ENCODE data around the gene GBP4.

The GBP4 gene

DNA sequence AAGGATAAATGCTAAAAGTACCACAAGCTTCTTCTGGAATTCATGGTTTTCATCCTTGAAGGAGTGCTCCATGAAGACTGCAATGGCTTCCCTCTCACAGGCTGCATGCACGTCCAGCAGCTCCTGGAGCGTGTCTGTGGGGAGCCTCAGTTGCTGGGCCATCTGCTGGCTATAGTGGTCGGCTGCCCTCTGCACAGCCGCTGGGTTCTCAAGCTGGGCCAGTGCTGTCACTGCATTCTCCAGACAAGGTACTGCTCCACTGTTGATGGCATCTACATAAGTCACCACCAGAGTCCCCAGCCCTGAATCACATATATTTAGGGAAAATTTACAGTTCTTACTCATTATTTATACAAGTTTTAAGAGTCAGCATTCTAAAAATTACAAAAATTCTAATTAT, 8.7 kb downstream of the GBP4 start:
- TF ChIP-seq, protein P1, sequence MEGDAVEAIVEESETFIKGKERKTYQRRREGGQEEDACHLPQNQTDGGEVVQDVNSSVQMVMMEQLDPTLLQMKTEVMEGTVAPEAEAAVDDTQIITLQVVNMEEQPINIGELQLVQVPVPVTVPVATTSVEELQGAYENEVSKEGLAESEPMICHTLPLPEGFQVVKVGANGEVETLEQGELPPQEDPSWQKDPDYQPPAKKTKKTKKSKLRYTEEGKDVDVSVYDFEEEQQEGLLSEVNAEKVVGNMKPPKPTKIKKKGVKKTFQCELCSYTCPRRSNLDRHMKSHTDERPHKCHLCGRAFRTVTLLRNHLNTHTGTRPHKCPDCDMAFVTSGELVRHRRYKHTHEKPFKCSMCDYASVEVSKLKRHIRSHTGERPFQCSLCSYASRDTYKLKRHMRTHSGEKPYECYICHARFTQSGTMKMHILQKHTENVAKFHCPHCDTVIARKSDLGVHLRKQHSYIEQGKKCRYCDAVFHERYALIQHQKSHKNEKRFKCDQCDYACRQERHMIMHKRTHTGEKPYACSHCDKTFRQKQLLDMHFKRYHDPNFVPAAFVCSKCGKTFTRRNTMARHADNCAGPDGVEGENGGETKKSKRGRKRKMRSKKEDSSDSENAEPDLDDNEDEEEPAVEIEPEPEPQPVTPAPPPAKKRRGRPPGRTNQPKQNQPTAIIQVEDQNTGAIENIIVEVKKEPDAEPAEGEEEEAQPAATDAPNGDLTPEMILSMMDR (conservative IDR thresholded peaks at IDR 0.05; ENCODE audit: low read depth, low read length), result no peak
- DNase-seq (ENCODE audit: low read depth), result no peak
- no peak overlapping the region for H3K4me3 ChIP-seq (ENCODE audit: low read length)

DNA sequence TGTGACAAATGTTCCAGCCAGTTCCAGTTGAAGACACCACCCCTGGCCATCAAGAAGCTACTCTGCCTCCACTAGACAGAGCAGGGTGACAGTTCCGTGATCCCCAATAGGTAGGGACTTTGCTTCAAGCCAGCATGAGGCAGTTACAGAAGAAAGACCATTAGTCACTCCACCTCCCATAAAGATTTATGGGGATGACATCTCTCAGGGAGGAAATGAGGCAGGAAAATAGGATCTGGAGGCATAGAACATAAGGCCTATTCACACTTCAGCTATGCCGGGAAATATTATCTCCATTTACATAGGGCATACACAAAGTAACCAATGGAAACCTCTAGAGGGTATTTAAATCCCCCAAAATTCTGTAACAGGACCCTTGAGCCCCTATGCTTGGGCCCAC, 19.4 kb downstream of the GBP4 start:
- TF ChIP-seq, protein P1 (conservative IDR thresholded peaks at IDR 0.05; ENCODE audit: low read depth, low read length), result no peak
- DNase-seq (ENCODE audit: low read depth), result no peak
- H3K4me3 ChIP-seq (ENCODE audit: low read length), result no peak overlapping the region

DNA sequence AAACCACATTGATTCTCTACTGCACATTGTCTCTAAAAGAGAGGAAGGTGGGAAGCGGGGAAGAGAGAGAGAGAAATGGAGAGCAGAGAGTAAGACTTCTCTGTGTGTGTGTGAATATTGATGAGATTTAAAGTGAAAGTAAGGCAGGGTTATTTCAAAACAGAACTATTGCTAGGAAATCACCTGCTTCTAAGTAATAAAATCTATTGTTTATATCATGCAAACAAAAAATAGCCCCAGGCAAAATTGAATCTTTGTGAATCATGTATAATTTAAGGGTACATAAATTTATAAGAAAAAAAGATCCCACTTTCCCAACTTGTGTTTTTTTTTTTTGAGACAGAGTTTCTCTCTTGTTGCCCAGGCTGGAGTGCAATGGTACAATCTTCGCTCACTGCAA, 21.8 kb downstream of the GBP4 start:
- no peak for DNase-seq (ENCODE audit: low read depth)
- TF ChIP-seq, protein P1 (conservative IDR thresholded peaks at IDR 0.05; ENCODE audit: low read depth, low read length), result no peak

DNA sequence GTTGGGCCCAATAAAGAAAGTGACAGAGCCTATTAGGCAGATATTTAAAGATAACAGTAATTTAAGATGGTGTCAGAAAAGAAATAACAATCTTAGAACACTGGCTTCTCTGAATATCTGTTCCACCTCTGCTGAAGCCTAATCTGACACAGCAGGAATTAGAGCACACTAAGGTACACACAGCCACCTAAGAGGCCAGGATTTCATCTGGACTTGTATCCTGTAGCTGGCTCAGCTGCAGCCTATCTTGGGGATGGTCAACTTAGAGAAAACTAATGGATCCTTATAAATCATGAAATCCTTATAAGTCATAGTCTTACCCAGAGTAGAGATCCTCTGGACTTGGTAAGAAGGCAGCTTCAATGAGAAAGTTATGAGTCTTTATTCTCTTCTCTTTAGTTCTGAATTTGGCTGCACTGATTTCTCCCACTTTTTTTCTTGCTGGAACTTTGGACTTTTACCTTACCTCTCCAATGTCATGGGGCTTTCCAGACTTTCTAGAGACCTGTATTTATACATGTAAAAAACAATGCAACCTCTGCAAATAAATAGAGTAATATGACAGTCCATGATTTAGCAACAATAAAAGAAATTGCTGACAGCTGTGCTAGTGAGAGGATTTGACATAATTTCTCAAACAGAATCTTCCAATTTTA, 23.0 kb downstream of the GBP4 start, which contains the start of gene GBP7:
Gene GBP7, minus strand, starts transcription at position 403 of the 656 bp plus-strand sequence. CDS start 4,068 bp downstream, outside the sequence.
- no peak for DNase-seq (ENCODE audit: low read depth)
- no peak within 1 kb of the TSS for H3K4me3 ChIP-seq (ENCODE audit: low read length)
- TF ChIP-seq, protein P1 (conservative IDR thresholded peaks at IDR 0.05; ENCODE audit: low read depth, low read length), result no peak

More for the DNA sequence above, 21.8 kb downstream of the GBP4 start:
- no peak overlapping the region for H3K4me3 ChIP-seq (ENCODE audit: low read length)

DNA sequence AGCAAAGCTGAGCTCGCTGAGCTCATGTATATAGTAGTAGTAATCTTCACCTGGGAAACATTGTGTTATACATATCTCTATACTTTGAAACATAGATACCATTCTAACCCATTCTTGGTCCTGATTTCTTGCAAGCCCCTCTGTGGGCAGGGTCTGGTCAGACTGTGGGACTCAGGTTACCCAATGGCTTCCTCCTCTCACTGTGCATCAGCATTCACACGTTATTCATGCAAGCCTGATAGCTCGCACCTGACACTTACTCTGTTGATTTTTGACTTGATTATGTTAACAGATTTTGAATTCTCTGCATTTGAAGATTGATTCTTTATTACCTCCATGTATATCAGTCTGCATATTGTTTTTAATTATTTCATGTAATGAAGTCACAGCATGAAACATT, 24.3 kb downstream of the GBP4 start:
- TF ChIP-seq, protein P1 (conservative IDR thresholded peaks at IDR 0.05; ENCODE audit: low read depth, low read length), result no peak
- no peak overlapping the region for H3K4me3 ChIP-seq (ENCODE audit: low read length)
- no peak for DNase-seq (ENCODE audit: low read depth)

DNA sequence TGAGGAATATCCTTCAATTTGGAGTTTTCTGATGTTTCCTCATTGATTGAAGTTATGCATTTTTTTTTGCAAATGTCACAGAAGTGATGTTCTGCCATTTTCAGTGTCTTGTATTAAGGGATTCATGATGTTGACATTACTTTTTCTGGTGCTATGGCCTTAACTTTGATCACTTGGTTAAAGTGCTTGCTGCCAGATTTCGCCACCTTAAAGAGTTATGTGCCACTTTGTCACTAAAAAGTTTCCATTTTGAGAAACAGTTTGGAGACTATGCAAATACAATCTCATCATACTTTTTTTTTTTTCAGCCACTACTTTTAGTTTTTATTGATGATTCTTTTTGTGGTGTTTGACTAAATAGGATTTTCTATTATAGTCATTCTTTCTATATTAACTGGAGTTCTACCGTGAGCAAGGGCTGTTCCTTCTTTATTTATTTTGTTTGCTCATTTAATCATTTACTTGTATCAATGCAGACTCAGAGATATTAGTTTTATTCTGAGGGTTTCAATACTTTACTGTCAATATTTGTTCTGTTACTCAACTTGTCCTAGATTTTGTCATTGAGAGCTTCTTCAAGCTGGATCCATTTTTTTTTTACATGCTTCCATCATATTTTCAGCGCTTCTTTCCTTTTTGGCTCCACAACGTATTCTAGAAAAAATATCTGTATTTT, 26.1 kb downstream of the GBP4 start:
- no peak for DNase-seq (ENCODE audit: low read depth)
- TF ChIP-seq, protein P1 (conservative IDR thresholded peaks at IDR 0.05; ENCODE audit: low read depth, low read length), result no peak
- no peak overlapping the region for H3K4me3 ChIP-seq (ENCODE audit: low read length)

DNA sequence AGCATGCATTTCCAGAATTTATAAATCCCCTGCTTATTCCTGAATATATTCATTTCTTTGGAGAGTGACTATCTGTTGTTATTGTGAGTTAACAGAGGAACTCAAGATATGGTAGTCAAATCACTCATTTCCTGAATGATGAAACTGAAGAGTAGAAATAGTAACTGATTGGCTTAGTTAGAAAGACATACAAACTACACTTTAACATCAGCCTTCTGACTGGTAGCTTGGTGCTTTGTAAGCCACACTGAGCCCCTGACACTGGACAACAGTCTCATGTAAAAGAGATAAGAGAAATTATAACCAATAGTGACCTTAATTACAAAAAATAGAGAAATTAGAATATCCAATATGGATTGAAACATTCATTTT, 27.7 kb downstream of the GBP4 start:
- H3K4me3 ChIP-seq (ENCODE audit: low read length), result no peak overlapping the region
- no peak for DNase-seq (ENCODE audit: low read depth)
- TF ChIP-seq, protein P1 (conservative IDR thresholded peaks at IDR 0.05; ENCODE audit: low read depth, low read length), result no peak

All from retinal pigment epithelial cell (primary cell).